Stimulated activated CD8-positive, alpha-beta memory T cell treated with anti-CD3 and anti-CD28 coated beads, Interleukin-12 subunit alpha, Interleukin-12 subunit beta, amount 100 ng/mL, for 1 hour (primary cell): ENCODE data around the gene PDGFRA.

ENCODE experiments used
- DNase-seq: peaks from one replicate; pipeline ENCODE4 v3.0.0-alpha.2; 2020; ENCODE audit warnings: low read depth

Gene PDGFRA

DNA sequence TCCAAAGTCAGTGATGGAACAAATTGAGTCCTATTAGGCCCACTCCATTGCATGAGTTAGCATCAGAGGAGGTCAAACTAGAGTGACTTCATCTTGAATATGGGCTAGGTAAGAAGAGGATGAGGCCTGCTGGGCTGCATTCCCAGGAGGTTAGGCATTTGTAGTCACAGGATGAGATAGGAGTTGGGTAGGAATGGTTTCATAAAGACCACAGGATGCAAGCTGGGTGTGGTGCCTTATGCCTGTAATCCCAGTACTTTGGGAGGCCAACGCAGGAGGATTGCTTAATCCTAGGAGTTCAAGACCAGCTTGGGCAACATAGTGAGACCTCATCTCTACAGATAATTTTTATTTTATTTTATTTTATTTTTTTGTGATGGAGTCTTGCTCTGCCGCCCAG is 26.8 kb downstream of the PDGFRA start:
- DNase-seq: no peak

DNA sequence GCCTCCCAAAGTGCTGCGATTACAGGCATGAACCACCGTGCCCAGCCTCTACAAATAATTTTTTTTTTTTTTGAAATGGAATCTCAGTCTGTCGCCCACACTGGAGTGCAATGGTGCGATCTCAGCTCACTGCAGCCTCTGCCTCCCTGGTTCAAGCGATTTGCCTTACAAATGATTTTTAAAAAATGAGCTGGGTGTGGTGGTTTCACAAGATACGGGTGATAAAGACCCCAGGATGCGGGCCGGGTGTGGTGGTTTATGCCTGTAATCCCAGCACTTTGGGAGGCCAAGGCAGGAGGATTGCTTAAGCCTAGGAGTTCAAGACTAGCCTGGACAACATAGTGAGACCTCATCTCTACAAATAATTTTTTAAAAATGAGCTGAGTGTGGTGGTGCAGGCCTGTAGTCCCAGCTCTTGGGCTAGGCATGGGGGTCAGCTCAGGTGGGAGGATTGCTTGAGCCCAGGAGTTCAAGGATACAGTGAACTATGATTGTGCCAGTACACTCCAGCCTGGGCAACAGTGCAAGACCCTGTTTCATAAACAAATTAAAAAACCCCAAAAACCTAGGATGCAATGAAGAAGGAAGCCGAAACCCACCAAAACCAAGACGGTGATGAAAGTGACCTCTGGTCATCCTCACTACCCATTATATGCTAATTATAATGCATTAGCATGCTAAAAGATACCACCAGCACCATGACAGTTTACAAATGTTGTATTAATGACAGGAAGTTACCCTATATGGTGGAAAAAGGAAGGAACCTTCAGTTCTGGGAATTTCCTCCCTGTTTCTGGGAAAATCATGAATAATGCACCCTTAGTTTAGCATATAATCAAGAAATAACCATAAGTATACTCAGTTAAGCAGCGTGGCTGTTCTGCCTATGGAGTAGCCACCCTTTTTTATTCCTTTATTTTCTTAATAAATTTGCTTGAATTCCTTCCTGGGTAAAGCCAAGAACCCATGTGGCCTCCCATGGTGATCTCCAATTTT is 27.7 kb downstream of the PDGFRA start:
- DNase-seq: no peak

DNA sequence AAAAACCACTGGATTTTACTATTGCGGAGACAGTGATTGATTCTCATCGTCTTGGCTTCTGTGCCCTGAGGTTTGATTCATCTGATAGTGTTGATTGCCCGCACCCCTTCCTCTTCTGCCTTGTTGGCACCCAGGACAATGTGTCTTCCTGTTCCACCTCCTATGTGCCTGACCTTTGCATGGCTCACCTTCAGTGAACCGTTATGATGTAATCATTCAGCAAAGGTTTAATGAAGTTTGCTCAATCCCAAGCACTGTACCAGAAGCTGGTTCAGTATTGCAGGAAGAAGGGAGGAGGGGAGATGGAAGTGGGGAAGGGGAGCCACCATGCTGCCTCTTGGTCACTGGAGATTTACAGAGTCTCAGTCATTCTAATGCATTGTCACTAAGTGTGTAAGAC is 36.3 kb downstream of the PDGFRA start:
- DNase-seq: no peak

DNA sequence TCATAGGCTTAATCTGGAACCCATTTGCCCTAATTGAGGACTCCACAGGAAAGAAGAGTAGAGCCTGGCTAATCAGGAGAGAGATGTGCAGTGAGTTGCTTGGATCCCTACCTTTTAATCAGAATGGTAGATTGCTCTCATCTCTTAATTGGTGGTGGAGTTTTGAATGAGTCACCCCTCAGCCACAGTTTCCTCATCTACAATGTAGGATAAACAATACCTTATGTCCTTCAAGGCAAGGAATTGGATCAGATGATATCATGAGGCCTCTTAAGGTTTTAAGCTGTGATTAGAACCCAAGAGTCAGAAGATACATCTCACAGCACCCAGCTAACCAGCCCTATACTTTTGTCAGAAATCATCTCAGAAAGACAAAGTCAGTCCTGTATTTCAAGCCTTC is 39.1 kb downstream of the PDGFRA start:
- no peak for DNase-seq

DNA sequence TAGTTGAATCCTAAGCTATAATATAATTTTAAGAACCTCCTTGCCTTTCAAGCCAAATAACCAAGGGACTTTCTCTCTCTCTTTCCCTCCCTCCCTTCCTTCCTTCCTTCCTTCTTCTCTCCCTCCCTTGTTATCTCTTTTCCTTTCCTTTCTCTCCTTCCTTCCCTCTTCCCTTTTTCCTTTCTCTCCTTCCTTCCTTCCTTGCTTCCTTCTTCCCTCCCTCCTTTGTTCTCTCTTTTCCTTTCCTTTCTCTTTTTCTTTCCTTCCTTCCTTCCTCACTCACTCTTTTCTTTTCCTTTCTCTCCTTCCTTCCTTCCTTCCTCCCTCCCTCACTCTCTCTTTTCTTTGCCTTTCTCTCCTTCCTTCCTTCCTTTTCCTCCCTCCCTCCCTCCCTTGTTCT is 42.4 kb downstream of the PDGFRA start:
- no peak for DNase-seq

DNA sequence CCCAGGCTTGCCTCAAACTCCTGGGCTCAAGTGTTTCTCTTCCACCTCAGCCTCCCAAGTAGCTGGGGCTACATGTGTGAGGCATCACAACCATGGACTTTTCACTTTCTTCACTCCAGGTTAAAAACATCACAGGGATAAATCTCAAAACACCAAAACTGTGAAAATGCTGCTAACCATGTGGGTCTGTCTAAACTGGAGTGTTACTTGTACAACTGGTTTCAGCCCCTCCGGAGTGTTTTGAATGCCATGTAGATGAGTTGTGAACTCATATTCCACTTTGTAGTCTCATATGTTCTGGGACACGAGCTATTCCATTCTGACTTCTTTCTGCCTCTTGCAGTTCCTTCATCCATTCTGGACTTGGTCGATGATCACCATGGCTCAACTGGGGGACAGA is 43.0 kb downstream of the PDGFRA start:
- no peak for DNase-seq

DNA sequence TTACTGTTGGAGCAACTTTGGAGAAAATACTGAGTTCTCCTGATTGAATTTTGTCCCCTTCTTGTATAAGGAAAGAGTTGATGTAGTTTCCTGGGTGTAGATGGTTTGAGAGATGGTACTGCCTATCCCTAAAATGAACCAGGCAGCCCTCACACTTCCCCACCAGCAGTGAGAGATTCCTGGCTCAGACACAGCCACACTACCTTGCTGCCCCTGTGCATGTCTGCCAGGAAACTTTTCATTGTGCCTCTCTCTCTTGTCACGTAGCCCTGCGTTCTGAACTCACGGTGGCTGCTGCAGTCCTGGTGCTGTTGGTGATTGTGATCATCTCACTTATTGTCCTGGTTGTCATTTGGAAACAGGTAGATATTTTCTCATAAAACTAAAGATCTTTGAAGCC is 45.2 kb downstream of the PDGFRA start:
- no peak for DNase-seq

DNA sequence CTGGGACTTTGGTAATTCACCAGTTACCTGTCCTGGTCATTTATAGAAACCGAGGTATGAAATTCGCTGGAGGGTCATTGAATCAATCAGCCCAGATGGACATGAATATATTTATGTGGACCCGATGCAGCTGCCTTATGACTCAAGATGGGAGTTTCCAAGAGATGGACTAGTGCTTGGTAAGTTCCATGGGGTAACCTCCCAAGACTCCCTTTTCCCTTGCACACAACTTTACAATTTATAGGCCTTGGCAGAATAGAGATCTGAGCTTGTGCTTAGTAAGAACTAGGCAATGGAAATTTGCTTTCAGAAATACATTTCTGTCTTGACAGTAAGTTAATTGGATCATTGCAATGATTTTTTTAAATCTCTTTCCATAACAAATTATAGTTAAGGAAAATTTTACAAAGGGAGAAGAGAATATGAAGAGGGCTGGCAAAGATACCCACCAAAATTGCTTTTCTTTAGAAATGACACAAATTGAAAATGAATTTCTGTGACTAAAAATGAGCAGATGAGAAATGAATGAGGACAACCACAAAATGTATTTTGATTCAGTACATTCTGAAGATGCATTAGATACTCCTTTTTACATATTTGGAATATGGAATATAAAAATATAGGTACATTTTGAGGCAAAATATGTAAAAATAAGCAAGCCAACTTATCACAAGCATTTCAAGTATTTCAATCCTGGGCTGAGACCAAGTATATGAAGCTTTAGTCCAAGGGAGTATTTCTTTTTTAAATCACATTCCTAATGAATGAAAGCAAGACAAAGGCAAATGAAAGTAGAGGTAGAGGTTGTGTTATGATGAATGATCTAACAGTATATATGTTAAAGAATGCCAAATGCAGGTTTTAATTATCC is 45.9 kb downstream of the PDGFRA start:
- no peak for DNase-seq

DNA sequence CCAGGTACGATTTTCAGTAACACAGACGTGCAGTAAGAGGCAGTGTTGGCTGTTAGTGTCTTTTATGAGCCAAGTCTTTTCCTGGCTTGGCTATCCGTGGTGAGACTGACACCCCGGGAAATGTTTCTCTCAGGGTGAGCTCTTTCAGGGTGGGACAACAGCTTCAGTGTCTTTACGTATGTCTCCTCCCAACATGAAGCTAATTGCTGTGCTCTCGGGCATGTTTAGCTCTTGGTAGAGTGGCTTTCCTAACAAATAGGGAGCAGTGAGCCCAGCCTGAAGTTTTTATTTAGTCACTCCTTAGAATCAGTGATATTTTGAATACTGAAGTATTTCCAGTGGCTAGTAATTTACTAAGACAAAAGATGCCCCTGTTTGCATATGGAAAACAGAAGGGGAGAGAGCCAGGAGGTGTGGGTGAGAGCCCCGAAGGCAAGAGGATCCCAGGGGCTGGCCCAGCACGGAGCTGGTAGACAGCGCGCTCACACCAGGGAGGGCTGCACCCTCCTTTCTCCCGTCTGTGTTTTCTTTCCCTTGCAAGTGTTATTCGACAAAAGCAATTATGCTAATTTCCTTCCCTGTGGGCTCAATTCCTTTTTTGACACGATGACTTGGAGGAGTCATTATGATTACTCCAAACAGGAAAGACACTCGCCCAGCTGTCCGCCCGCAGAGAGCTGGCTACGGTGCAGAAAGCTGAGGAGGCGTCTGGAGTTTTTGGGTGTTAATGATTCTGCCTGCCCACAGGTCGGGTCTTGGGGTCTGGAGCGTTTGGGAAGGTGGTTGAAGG is 47.7 kb downstream of the PDGFRA start:
- DNase-seq: no peak

DNA sequence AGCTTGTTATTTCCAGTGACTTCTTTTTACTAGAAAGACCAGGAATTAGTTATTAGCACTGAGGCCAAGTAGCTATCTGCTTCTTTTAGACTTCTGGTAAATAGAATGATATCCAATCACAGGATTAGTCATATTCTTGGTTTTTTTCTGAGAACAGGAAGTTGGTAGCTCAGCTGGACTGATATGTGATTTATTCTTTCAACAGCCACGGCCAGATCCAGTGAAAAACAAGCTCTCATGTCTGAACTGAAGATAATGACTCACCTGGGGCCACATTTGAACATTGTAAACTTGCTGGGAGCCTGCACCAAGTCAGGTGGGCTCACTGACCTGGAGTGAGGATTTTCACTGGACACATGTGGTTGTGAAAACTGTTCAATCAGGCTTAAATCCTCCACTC is 48.6 kb downstream of the PDGFRA start:
- DNase-seq: no peak

DNA sequence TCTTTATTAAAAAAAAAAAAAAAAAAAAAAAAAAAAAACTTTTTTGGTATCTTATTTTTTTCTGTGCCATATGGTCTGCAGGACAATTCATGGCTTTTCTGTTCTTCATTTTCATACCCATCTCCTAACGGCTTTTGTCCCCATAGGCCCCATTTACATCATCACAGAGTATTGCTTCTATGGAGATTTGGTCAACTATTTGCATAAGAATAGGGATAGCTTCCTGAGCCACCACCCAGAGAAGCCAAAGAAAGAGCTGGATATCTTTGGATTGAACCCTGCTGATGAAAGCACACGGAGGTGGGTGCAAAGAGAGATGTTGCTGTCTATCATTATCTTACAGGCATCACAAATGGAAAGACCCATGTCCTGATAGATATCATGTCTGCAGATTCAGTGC is 49.1 kb downstream of the PDGFRA start:
- DNase-seq: no peak

DNA sequence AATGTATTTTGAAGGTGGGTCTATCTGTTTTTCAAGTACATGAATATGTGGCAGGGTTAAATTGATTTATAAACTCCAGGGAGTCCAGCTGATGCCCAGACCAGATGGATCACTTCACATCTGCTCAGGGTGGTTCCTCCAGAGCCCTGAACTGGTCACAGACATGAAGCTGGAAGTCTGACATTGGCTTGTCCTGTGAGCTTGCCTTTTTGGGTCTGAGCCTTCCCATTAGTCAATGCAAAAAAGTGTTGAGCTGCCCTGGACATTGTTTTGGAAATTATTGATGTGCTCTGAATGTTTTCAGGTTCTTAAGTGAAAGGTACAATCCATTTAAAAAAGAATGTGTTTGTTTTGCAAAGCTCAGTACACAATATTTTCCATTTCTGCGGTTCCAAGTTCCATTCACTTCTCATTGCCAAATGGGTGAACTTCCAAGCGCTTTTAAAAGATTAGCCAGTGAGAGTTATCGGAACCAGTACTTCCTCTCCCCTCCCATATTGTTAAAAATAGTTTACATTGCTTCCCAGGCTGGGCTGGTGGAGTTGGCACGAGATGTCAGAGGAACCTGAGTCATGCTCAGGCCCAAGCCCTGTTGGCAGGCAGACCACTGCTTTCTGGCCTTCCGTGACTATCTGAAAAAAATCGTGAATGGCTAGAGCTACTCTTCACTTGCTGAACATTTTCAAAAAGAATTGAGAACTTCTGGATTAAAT is 52.1 kb downstream of the PDGFRA start:
- DNase-seq: no peak

DNA sequence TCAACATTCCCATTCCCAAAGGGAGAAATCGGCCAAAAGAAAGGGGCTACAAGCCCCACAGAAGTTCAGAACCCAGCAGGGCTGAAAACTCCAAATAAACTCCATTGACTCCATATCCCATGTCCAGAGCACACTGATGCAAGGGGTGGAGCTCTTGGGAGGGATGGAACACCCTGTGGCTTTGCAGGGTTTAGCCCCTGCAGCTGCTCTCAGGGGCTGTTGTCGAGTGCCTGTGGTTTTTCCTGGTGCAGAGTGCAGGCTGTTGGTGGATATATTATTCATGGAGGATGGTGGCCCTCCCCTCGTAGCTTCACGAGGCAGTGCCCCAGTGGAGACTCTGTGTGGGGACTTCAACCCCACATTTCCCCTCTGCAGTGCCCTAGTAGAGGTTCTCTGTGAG is 53.7 kb downstream of the PDGFRA start:
- DNase-seq: no peak

DNA sequence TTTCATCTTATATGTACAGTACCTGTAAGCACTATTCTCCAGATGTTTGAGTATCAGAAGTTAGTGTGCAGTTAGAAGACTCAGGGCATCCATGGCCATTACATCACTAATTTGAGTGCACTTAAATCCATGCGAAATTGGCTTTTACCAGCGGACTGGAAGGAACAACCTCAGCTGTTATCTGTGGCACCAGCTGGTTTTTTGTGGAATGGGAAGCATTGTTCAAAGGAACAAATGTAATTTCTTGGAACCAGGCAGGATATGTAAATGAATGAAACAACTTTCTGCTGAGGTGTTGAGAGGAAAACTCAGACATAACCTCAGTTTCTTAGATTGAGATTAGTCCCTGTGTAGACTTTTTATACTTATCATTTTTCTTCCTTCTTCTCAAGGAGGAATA is 60.2 kb downstream of the PDGFRA start:
- DNase-seq: no peak

DNA sequence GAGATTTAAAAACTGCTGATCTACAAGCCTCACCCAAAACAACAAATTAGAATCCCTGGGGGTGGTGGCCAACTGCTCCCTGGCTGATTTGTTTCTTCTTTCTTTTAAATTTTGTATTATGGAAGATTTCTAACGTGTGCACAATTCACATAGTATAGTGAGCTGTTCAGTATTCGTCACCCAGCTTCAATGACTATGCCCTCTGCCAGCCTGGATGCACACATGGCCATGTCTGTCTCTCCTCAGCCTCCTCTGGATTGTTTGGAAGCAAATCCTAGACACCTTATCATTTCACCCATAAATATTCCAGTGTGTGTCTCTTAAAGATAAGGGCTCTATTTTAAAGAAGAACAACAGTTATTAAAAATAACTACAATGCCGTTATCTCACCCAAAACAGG is 61.9 kb downstream of the PDGFRA start:
- DNase-seq: no peak

DNA sequence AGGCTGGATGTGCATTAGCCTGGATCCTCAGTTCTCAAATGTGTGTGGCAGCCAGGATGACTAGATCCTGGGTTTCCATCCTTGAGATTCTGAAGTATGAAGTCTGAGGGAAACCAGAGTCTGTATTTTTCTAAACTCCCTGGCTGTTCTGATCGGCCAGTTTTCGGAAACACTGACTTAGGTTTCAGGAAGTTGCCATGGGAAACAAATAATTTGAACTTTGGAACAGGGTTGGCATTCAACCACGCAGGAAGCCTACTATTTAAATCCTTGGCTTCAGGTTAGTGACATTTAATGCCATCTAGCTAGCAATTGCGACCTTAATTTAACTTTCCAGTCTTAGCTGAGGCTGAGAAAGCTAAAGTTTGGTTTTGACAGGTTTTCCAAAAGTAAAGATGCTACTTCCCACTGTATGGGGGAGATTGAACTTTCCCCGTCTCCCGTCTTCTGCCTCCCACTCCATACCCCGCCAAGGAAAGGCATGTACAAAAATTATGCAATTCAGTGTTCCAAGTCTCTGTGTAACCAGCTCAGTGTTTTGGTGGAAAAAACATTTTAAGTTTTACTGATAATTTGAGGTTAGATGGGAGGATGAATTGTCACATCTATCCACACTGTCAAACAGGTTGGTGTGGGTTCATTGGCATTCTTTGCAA is 67.6 kb downstream of the PDGFRA start:
- DNase-seq: no peak

DNA sequence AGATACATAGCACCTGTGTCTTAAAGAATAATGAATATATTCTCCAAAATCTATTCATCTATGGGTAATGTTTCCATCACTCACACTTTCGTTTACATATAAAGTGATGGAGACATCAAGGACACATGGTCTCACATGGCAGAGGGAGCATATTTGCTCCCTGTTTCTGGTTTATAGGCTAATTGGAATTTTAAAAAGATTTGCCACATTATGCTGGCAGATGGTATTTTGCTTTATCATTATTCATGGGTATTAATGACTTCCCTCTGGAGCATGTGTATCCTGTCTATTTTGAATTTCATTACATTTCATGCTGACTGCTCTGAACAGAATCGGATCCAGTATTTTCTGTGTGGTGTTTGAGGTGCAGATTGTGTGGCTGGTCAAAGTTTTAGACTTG is 79.0 kb downstream of the PDGFRA start:
- no peak for DNase-seq

DNA sequence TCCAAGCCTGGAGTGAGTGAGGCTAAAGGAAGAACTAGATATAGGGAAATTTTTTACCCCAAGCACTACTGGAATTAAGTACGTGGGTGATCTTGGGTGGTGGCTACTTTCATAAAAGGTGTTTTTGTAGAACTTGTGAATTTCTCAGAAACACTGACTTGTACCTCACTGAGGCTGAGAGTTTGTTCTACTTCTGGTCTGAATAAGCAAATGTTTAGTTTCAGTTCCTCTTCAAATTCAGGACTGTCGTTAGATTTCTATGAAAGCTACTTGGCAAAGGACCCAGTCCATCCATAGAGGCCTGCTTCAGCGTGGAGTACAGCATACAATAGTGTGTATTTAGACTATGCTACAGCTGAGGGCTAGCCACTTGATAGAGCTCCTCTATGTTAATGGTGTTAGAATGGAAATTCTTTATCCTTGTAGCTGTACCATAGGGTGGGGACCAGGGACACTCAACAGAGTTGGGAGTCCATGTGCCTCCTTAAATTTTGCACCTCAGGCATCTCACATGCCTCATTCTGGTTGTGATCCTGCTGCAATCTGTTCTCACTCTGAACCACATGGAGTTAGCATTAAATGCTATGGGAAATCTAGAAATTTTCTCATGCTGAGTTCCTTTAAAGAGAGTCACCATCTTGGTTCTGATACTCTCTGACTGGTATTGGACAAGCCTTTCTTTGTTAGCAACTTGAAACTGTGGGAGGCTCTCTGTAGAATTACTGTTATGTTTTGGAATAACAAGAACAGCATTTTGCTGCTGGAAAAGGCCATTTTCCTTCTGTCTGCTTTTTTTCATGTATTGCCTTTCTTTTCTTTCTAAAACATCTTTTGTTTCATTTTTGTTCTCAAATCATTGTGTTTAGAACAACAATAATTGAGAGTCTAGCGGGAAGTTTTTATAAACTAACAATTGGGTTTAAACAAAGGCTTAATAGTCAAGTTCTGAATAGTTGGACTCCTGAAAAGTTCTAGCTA is 86.8 kb downstream of the PDGFRA start:
- no peak for DNase-seq

DNA sequence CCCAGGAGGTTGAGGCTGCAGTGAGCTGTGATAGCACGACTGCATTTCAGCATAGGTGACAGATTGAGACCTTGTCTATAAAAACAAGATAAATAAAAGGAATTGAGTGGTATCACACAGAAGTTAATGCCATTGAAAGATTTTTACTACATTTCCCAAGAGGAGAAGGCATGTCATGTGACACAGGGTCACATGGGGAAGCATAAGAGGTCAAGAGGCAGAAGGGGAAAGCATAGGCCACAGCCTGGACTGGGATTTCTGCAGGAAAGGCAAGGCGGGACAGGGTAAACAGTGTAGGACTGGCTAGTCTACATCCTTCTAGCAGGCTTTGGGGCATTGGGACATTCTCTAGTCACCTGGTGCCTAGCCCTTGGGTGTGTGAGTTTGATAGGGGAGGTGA is 88.6 kb downstream of the PDGFRA start:
- no peak for DNase-seq

DNA sequence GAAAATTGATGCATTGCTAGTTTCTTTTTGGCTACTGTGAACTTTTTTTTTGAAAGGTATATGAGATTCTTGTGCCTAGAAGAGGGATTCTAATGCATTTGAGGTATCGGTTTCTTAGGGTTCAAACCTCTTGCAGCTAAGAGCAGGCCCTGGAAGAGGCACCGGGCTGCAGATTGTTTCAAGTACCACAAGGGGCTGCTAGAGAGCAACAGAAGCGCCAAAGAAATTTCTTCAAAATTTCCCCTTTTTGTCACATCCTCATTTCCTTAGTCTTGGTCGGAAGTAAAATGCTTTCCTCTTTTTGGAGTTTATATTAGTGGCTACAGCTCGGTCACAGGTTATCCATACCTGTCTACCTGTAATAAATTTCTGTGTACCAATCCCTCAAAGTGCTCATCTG is 89.8 kb downstream of the PDGFRA start:
- no peak for DNase-seq
